OCI-LY7 (cell line): ENCODE data around the gene SYT2.

ENCODE experiments used
- CTCF ChIP-seq: fragments of 200-600 bp; sonication (generic); conservative IDR thresholded peaks from 2 replicates; pipeline ENCODE4 v1.5.1; 2014; ENCODE audit warnings: mild to moderate bottlenecking, antibody characterized with exemption, low read length, moderate library complexity, mixed read lengths
- EZH2phosphoT487 ChIP-seq: fragments of 200-600 bp; sonication (generic); IDR thresholded peaks from 2 replicates; pipeline ENCODE4 v1.6.1; 2018; ENCODE audit warnings: low read depth, borderline replicate concordance, mild to moderate bottlenecking, mixed run types, antibody characterized with exemption, low read length, moderate library complexity, mixed read lengths

DNA sequence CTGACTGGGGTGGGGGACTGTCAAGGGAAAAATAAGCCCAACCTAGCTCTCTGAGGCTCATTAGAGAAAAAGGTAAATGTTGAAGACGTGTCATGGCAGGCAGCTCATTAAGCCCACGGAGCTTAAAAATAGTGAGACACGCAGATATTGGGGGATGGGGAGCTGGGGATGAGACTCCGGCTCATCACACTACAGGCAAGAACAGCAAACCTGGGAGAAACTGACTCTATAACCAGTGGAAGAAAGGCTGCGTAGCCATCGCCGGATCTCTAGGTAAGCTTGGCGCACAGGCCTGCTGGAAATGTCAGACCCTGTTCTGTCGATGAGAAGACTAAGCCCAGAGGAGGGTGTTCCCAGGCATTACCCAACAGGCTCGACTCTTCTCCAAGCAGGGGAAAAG lies 78.0 kb downstream of the SYT2 start:
- TF ChIP-seq CTCF (no peak), EZH2phosphoT487 (no peak)
